Keratinocyte (primary cell): ENCODE data around the gene ZNF804A. TPM values are rescaled to one million over a fixed set of nuclear protein-coding genes. Genes with fewer than 3 reads are reported as not detected.

Experiments used
- DNase-seq: peaks from one replicate; pipeline ENCODE4 v3.0.0-alpha.2; 2011; ENCODE audit warnings: low read depth, missing footprints, low spot score
- FAIRE-seq: peaks from 2 replicates; lab custom pipeline; 2011; peaks lifted over from hg19 to GRCh38; lab: Jason Lieb, UNC
- H2AFZ ChIP-seq: 2 replicates; pipeline ENCODE4 v1.6.0; 2012; ENCODE audit warnings: low read length, control low read depth, inconsistent platforms; ENCODE audit not compliant: control insufficient read depth
- H3K27ac ChIP-seq: 2 replicates; pipeline ENCODE4 v1.5.1; 2011; ENCODE audit warnings: low read length; ENCODE audit not compliant: control insufficient read depth, insufficient read depth
- H3K27me3 ChIP-seq: 3 replicates; pipeline ENCODE4 v1.6.0; 2011; ENCODE audit warnings: low read length; ENCODE audit not compliant: control insufficient read depth, insufficient read depth; ENCODE audit errors: extremely low read depth
- H3K36me3 ChIP-seq, 2 experiments: 2 replicates in 1 of 2; 3 replicates in 1 of 2; pipeline ENCODE4 v1.5.1; 2011; ENCODE audit warnings: low read length in 2 of 2, mild to moderate bottlenecking in 1 of 2; ENCODE audit not compliant: control insufficient read depth in 2 of 2, insufficient read depth in 2 of 2; ENCODE audit errors: extremely low read depth in 1 of 2
- H3K4me1 ChIP-seq: 3 replicates; pipeline ENCODE4 v1.5.1; 2011; ENCODE audit warnings: low read length; ENCODE audit not compliant: control insufficient read depth, insufficient read depth; ENCODE audit errors: extremely low read depth
- H3K4me2 ChIP-seq: 3 replicates; pipeline ENCODE4 v1.6.0; 2011; ENCODE audit warnings: low read depth, low read length; ENCODE audit not compliant: control insufficient read depth, insufficient read depth; ENCODE audit errors: extremely low read depth
- H3K4me3 ChIP-seq, 3 experiments: fragments of 200-600 bp in 1 of 3; sonication (generic) in 1 of 3; 2 replicates in 2 of 3; 3 replicates in 1 of 3; pipeline ENCODE4 v1.5.1; 2011 to 2016; ENCODE audit warnings: low read length in 3 of 3, mild to moderate bottlenecking in 3 of 3, control low read depth in 2 of 3, inconsistent platforms in 1 of 3, low read depth in 1 of 3, mixed read lengths in 1 of 3, mixed run types in 1 of 3, moderate library complexity in 1 of 3; ENCODE audit not compliant: control insufficient read depth in 2 of 3, insufficient read depth in 2 of 3; ENCODE audit errors: extremely low read depth in 1 of 3
- H3K79me2 ChIP-seq: 2 replicates; pipeline ENCODE4 v1.6.0; 2012; ENCODE audit warnings: low read length; ENCODE audit not compliant: control insufficient read depth, insufficient read depth
- H3K9ac ChIP-seq: 3 replicates; pipeline ENCODE4 v1.6.0; 2011; ENCODE audit warnings: low read length; ENCODE audit not compliant: control insufficient read depth, insufficient read depth; ENCODE audit errors: extremely low read depth
- H3K9me1 ChIP-seq: 3 replicates; pipeline ENCODE4 v1.6.0; 2011; ENCODE audit warnings: low read length; ENCODE audit not compliant: control insufficient read depth, insufficient read depth; ENCODE audit errors: extremely low read depth
- H3K9me3 ChIP-seq: 2 replicates; pipeline ENCODE4 v1.5.1; 2012; ENCODE audit warnings: low read depth, low read length; ENCODE audit not compliant: control insufficient read depth
- H4K20me1 ChIP-seq: 3 replicates; pipeline ENCODE4 v1.6.0; 2011; ENCODE audit warnings: low read length; ENCODE audit not compliant: control insufficient read depth, insufficient read depth; ENCODE audit errors: extremely low read depth
- EZH2 ChIP-seq: IDR thresholded peaks from one replicate; pipeline ENCODE4 v1.6.1; 2012; ENCODE audit warnings: inconsistent platforms, mild to moderate bottlenecking, low read length, moderate library complexity
- dilution Hi-C: fragments of 300-500 bp; cut with MboI; formaldehyde crosslinking; loops from one replicate; pipeline ENCODE4 v1.7.0; 2020; ENCODE audit warnings: low sequenced_read_pairs; ENCODE audit not compliant: extremely low pct_ligation_motif_present
- polyA plus RNA-seq, 5 experiments: library from polyadenylated mRNA; depleted of rRNA in 3 of 5; stranded (reverse) in 3 of 5; stranded (forward) in 1 of 5; unstranded in 1 of 5; fragments of >200 nt; gene quantifications; 1 replicate in 1 of 5; 2 replicates in 3 of 5; 3 replicates in 1 of 5; pipeline versions ENCODE4 v1.2.1 to v1.2.3, GENCODE V29; 2011 to 2012; ENCODE audit warnings: missing spikeins in 2 of 5, low read depth in 1 of 5, low replicate concordance in 1 of 5
- TF ChIP-seq, protein P1 (sequence below), 3 experiments: IDR thresholded peaks in 1 of 3; conservative IDR thresholded peaks in 1 of 3; optimal IDR thresholded peaks in 1 of 3; 2 replicates in 2 of 3; 3 replicates in 1 of 3; pipeline versions ENCODE3 to v1.5.1; 2011; ENCODE audit warnings: low read length in 3 of 3, mild to moderate bottlenecking in 3 of 3, moderate library complexity in 2 of 3, control low read depth in 1 of 3, inconsistent platforms in 1 of 3; ENCODE audit not compliant: insufficient read depth in 2 of 3; ENCODE audit errors: extremely low read depth in 1 of 3

The ZNF804A gene
- polyA plus RNA-seq, 1 donor (not counting 4 experiments of a cell fraction or from before 2014, with no cell fraction given), result 0.08 TPM

GRCh38 chr2:184783576-184783975, 185.2 kb downstream of the ZNF804A start:
- Histone ChIP-seq H4K20me1 (no peaks in the 10 kb centered on the region), H3K9ac (no peak overlapping the region), H3K4me1 (no peaks in the 10 kb centered on the region), H3K36me3 (no peaks in the 10 kb centered on the region), H3K79me2 (no peaks in the 10 kb centered on the region), H3K27ac (no peak overlapping the region), H2AFZ (no peak overlapping the region), H3K9me1 (no peaks in the 10 kb centered on the region), H3K4me3 (no peak overlapping the region), H3K27me3 (no peaks in the 10 kb centered on the region), H3K4me2 (no peak overlapping the region), H3K9me3 (no peaks in the 10 kb centered on the region)
- FAIRE-seq, result no peak
- TF ChIP-seq EZH2, result no peak
- TF ChIP-seq, protein P1, sequence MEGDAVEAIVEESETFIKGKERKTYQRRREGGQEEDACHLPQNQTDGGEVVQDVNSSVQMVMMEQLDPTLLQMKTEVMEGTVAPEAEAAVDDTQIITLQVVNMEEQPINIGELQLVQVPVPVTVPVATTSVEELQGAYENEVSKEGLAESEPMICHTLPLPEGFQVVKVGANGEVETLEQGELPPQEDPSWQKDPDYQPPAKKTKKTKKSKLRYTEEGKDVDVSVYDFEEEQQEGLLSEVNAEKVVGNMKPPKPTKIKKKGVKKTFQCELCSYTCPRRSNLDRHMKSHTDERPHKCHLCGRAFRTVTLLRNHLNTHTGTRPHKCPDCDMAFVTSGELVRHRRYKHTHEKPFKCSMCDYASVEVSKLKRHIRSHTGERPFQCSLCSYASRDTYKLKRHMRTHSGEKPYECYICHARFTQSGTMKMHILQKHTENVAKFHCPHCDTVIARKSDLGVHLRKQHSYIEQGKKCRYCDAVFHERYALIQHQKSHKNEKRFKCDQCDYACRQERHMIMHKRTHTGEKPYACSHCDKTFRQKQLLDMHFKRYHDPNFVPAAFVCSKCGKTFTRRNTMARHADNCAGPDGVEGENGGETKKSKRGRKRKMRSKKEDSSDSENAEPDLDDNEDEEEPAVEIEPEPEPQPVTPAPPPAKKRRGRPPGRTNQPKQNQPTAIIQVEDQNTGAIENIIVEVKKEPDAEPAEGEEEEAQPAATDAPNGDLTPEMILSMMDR (optimal IDR thresholded peaks at IDR 0.05 in 1 of 3, IDR thresholded peaks at IDR 0.05 in 1 of 3, conservative IDR thresholded peaks at IDR 0.05 in 1 of 3; ENCODE audit: extremely low read depth in 1 of 3, insufficient read depth in 2 of 3, low read length in 3 of 3), result no peak
- dilution Hi-C loops, result no loop called here
- no peak for DNase-seq

- TF ChIP-seq, protein P1 (optimal IDR thresholded peaks at IDR 0.05 in 1 of 3, IDR thresholded peaks at IDR 0.05 in 1 of 3, conservative IDR thresholded peaks at IDR 0.05 in 1 of 3; ENCODE audit: extremely low read depth in 1 of 3, insufficient read depth in 2 of 3, low read length in 3 of 3), result no peak
- TF ChIP-seq EZH2, result no peak
- H3K36me3 ChIP-seq, result no peaks in the 10 kb centered on the region
- dilution Hi-C loops, result no loop called here
- no peak overlapping the region for H3K4me3 ChIP-seq
- H3K9me1 ChIP-seq, result no peaks in the 10 kb centered on the region
- H2AFZ ChIP-seq, result no peak overlapping the region
- H3K4me2 ChIP-seq, result no peak overlapping the region
- no peak for FAIRE-seq
- H3K9me3 ChIP-seq, result no peaks in the 10 kb centered on the region
- H4K20me1 ChIP-seq, result no peaks in the 10 kb centered on the region
- no peak overlapping the region for H3K27ac ChIP-seq
- no peaks in the 10 kb centered on the region for H3K4me1 ChIP-seq
- H3K79me2 ChIP-seq, result no peaks in the 10 kb centered on the region
- no peak for DNase-seq
- no peaks in the 10 kb centered on the region for H3K27me3 ChIP-seq
- H3K9ac ChIP-seq, result no peak overlapping the region
These were observed 194.8 kb downstream of the ZNF804A start for GRCh38 chr2:184793176-184793575.
